Measurements from ENCODE around the gene PRXL2C.
"Not testable (repeated sequence)": the region's sequence is repeated elsewhere in the genome, so short reads cannot be mapped to it uniquely, and the experiment has no call there.

The PRXL2C gene

GRCh38 chr9:96617439-96618185 is 37.5 kb downstream of the PRXL2C start:
- H3K4me3 ChIP-seq (ENCODE audit: low read length), result peak overlapping the region; percentile 59
- TF ChIP-seq CTCF (IDR thresholded peaks at IDR 0.05; ENCODE audit: insufficient read depth, low read depth, low read length, missing control alignments), result no peak
- no peak for DNase-seq (ENCODE audit: low read depth)

- no peak for TF ChIP-seq CTCF (IDR thresholded peaks at IDR 0.05; ENCODE audit: insufficient read depth, low read depth, low read length, missing control alignments)
- DNase-seq (ENCODE audit: low read depth), result no peak
- no peak overlapping the region for H3K4me3 ChIP-seq (ENCODE audit: low read length)
Measured at GRCh38 chr9:96616817-96617438, 38.2 kb downstream of the PRXL2C start.

GRCh38 chr9:96615411-96615810 is 39.7 kb downstream of the PRXL2C start:
- no peak for TF ChIP-seq CTCF (IDR thresholded peaks at IDR 0.05; ENCODE audit: insufficient read depth, low read depth, low read length, missing control alignments)
- no peak for DNase-seq (ENCODE audit: low read depth)

GRCh38 chr9:96614664-96615063 is 40.5 kb downstream of the PRXL2C start:
- H3K4me3 ChIP-seq (ENCODE audit: low read length), result not testable (repeated sequence)
- DNase-seq (ENCODE audit: low read depth), result peak; percentile 23

More at GRCh38 chr9:96615411-96615810, 39.7 kb downstream of the PRXL2C start:
- no peak overlapping the region for H3K4me3 ChIP-seq (ENCODE audit: low read length)

- DNase-seq (ENCODE audit: low read depth), result no peak
- H3K4me3 ChIP-seq (ENCODE audit: low read length), result no peak overlapping the region
- no peak for TF ChIP-seq CTCF (IDR thresholded peaks at IDR 0.05; ENCODE audit: insufficient read depth, low read depth, low read length, missing control alignments)
Measured at GRCh38 chr9:96612966-96613589, 42.0 kb downstream of the PRXL2C start.

GRCh38 chr9:96612105-96612965 is 42.8 kb downstream of the PRXL2C start:
- no peak overlapping the region for H3K4me3 ChIP-seq (ENCODE audit: low read length)
- TF ChIP-seq CTCF (IDR thresholded peaks at IDR 0.05; ENCODE audit: insufficient read depth, low read depth, low read length, missing control alignments), result no peak
- DNase-seq (ENCODE audit: low read depth), result peak; percentile 83

GRCh38 chr9:96611302-96611701 is 43.8 kb downstream of the PRXL2C start:
- TF ChIP-seq CTCF (IDR thresholded peaks at IDR 0.05; ENCODE audit: insufficient read depth, low read depth, low read length, missing control alignments), result no peak
- DNase-seq (ENCODE audit: low read depth), result no peak
- no peak overlapping the region for H3K4me3 ChIP-seq (ENCODE audit: low read length)
